ENCODE measurements around the gene SATB1. TPM values are rescaled to one million over a fixed set of nuclear protein-coding genes. Genes with fewer than 3 reads are reported as not detected.

The SATB1 gene
- total and polyA plus RNA-seq, 2 of the 4 experiments (the other 2 are of a cell fraction) = 7.5 to 10.7 TPM

DNA sequence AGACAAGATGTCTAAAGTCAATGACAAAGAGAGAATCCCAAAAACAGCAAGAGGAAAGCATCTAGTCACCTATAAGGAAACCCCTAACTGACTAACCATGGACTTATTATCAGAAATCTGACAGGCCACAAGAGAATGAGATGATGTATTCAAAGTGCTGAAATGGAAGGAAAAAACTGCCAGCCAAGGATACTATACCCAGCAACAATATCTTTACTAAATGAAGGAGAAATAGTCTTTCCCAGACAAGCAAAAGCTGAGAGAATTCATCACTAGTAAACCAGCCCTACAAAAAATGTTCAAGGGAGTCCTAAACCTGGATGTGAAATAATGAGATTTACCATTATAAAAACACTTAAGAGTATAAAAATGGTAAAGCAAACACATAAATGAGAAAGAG is 128.0 kb downstream of the SATB1 start:
- no peak overlapping the region for H4K91ac ChIP-seq (ENCODE audit: insufficient read depth, low read depth, low read length)
- H3K9me1 ChIP-seq (ENCODE audit: insufficient read depth, low read length) = no peaks in the 10 kb centered on the region
- H3K4me3 ChIP-seq (ENCODE audit: insufficient read depth, low read depth, low read length) = no peak overlapping the region
- no peak overlapping the region for H2BK120ac ChIP-seq (ENCODE audit: low read depth, low read length)
- H3K4ac ChIP-seq (ENCODE audit: low read depth, low read length) = no peak overlapping the region
- H3K27ac ChIP-seq (ENCODE audit: insufficient read depth, low read length) = no peak overlapping the region
- TF ChIP-seq BHLHE40 (IDR thresholded peaks at IDR 0.05; ENCODE audit: low read depth, low read length) (no peak), NFE2L2 (IDR thresholded peaks at IDR 0.05; ENCODE audit: low read depth, low read length) (no peak), RFX5 (IDR thresholded peaks at IDR 0.05; ENCODE audit: low read depth, low read length) (no peak), MAZ (IDR thresholded peaks at IDR 0.05; ENCODE audit: borderline replicate concordance, low read depth, low read length) (no peak), FOS (IDR thresholded peaks at IDR 0.05; ENCODE audit: low read depth, low read length) (no peak)
- TF ChIP-seq, protein P1, sequence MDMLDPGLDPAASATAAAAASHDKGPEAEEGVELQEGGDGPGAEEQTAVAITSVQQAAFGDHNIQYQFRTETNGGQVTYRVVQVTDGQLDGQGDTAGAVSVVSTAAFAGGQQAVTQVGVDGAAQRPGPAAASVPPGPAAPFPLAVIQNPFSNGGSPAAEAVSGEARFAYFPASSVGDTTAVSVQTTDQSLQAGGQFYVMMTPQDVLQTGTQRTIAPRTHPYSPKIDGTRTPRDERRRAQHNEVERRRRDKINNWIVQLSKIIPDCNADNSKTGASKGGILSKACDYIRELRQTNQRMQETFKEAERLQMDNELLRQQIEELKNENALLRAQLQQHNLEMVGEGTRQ (IDR thresholded peaks at IDR 0.05; ENCODE audit: low read depth, low read length) = no peak
- H3K4me1 ChIP-seq (ENCODE audit: control insufficient read depth, insufficient read depth, low read length) = no peaks in the 10 kb centered on the region
- H3K4me2 ChIP-seq (ENCODE audit: low read depth, low read length) = no peak overlapping the region
- intact Hi-C loops (cut with micrococcal nuclease) = no loop called here
- H2AK5ac ChIP-seq (ENCODE audit: low read depth, low read length) = no peak overlapping the region
- no peak overlapping the region for H2AK9ac ChIP-seq (replicated peaks; ENCODE audit: low read depth, low read length, poor library complexity)
- H4K20me1 ChIP-seq (ENCODE audit: insufficient read depth, low read length) = no peaks in the 10 kb centered on the region
- in situ Hi-C loops (cut with MboI; ENCODE audit: low sequenced_read_pairs) = no loop called here
- DNase-seq (no peak), ATAC-seq (ENCODE audit: low read depth) (no peak)
- H3K27me3 ChIP-seq (ENCODE audit: control insufficient read depth, insufficient read depth, low read length) = no peaks in the 10 kb centered on the region
- H3K23ac ChIP-seq (ENCODE audit: low read depth, low read length) = no peak overlapping the region
- CTCF ChIA-PET = no interaction called here
- H3K36me3 ChIP-seq (ENCODE audit: control insufficient read depth, insufficient read depth, low read length) = no peaks in the 10 kb centered on the region
- no peak overlapping the region for H3K56ac ChIP-seq (ENCODE audit: extremely low read depth, insufficient read depth, low read length)
- H2BK5ac ChIP-seq (ENCODE audit: low read depth, low read length, poor library complexity, severe bottlenecking) = no peak overlapping the region
- H4K8ac ChIP-seq (ENCODE audit: low read depth in 2 of 2, low read length in 2 of 2) = no peak overlapping the region
- no peak overlapping the region for H2BK20ac ChIP-seq (ENCODE audit: low read depth, low read length)
- H2AFZ ChIP-seq (replicated peaks; ENCODE audit: low read length, poor library complexity) = no peak overlapping the region
- dilution Hi-C loops (cut with HindIII; ENCODE audit: low sequenced_read_pairs, unreplicated experiment) = no loop called here
- no peak overlapping the region for H3K9ac ChIP-seq (ENCODE audit: low read depth, low read length)
- no peak overlapping the region for H3K18ac ChIP-seq (ENCODE audit: low read depth, low read length)
- H3K9me3 ChIP-seq (ENCODE audit: control insufficient read depth, insufficient read depth, low read length) = no peaks in the 10 kb centered on the region
- H2BK15ac ChIP-seq (ENCODE audit: low read depth, low read length) = no peak overlapping the region
- H4K5ac ChIP-seq (ENCODE audit: low read depth, low read length) = no peak overlapping the region
- BruUV-seq (replicated peaks) = no TSS peak
- H3K14ac ChIP-seq (replicated peaks; ENCODE audit: low read depth, low read length) = no peak overlapping the region
- no peaks in the 10 kb centered on the region for H3K79me1 ChIP-seq (ENCODE audit: low read depth in 1 of 2, low read length in 2 of 2)
- POLR2A ChIA-PET (ENCODE audit: unreplicated experiment) = no interaction called here

All from IMR-90 (cell line).